CD14-positive monocyte (primary cell): Measurements from ENCODE around the gene GALNT17. TPM values are rescaled to one million over a fixed set of nuclear protein-coding genes. Genes with fewer than 3 reads are reported as not detected.

Source experiments
- DNase-seq, 3 donors: peaks; one replicate each; pipeline ENCODE4 v3.0.0-alpha.2; 2011 to 2022
- H2AFZ ChIP-seq: 2 replicates; pipeline ENCODE4 v1.6.0; 2012; ENCODE audit warnings: mild to moderate bottlenecking, low read depth, low read length, inconsistent platforms; ENCODE audit not compliant: insufficient read depth, poor library complexity, severe bottlenecking
- H3K27ac ChIP-seq, 2 donors: 1 replicate in 1 of 2; 2 replicates in 1 of 2; pipeline ENCODE4 v1.5.1; 2012 to 2013; ENCODE audit warnings: low read length in 2 of 2, control low read depth in 1 of 2, inconsistent platforms in 1 of 2, low read depth in 1 of 2, mild to moderate bottlenecking in 1 of 2
- H3K27me3 ChIP-seq, 2 donors: one replicate each; pipeline versions ENCODE4 v1.6.0 to v1.6.1; 2011 to 2013; ENCODE audit warnings: low read length in 2 of 2; ENCODE audit not compliant: control insufficient read depth in 2 of 2, insufficient read depth in 2 of 2
- H3K36me3 ChIP-seq, 2 donors: replicated peaks in 1 of 2; 1 replicate in 1 of 2; 2 replicates in 1 of 2; pipeline versions ENCODE4 v1.5.1 to v1.6.1; 2012 to 2013; ENCODE audit warnings: low read length in 2 of 2, control low read depth in 1 of 2, inconsistent platforms in 1 of 2, mild to moderate bottlenecking in 1 of 2; ENCODE audit not compliant: insufficient read depth in 2 of 2, control insufficient read depth in 1 of 2
- H3K4me1 ChIP-seq, 2 donors: 1 replicate in 1 of 2; 2 replicates in 1 of 2; pipeline versions ENCODE4 v1.5.1 to v1.6.1; 2012 to 2013; ENCODE audit warnings: low read length in 2 of 2, control low read depth in 1 of 2, inconsistent platforms in 1 of 2, mild to moderate bottlenecking in 1 of 2, moderate library complexity in 1 of 2; ENCODE audit not compliant: insufficient read depth in 2 of 2, control insufficient read depth in 1 of 2
- H3K4me2 ChIP-seq: replicated peaks from 2 replicates; pipeline ENCODE3; 2012; ENCODE audit warnings: low read length, moderate library complexity, mild to moderate bottlenecking; ENCODE audit not compliant: poor library complexity, severe bottlenecking; ENCODE audit errors: extremely low read depth
- H3K4me3 ChIP-seq, 3 experiments: fragments of 200-600 bp in 1 of 3; sonication (generic) in 1 of 3; replicated peaks in 1 of 3; 1 replicate in 2 of 3; 2 replicates in 1 of 3; pipeline ENCODE4 v1.5.1; 2011 to 2013; ENCODE audit warnings: low read length in 3 of 3, mild to moderate bottlenecking in 3 of 3, control low read depth in 2 of 3, low read depth in 2 of 3, inconsistent platforms in 1 of 3, moderate library complexity in 1 of 3
- H3K79me2 ChIP-seq: 2 replicates; pipeline ENCODE4 v1.6.0; 2012; ENCODE audit warnings: mild to moderate bottlenecking, control low read depth, inconsistent platforms, low read length, moderate library complexity; ENCODE audit not compliant: insufficient read depth
- H3K9ac ChIP-seq: 2 replicates; pipeline ENCODE4 v1.6.0; 2017; ENCODE audit warnings: low read length, mild to moderate bottlenecking; ENCODE audit not compliant: insufficient read depth, poor library complexity, severe bottlenecking
- H3K9me3 ChIP-seq, 2 donors: replicated peaks in 1 of 2; 1 replicate in 1 of 2; 2 replicates in 1 of 2; pipeline versions ENCODE4 v1.5.1 to v1.6.1; 2012 to 2013; ENCODE audit warnings: low read length in 2 of 2, control low read depth in 1 of 2; ENCODE audit not compliant: control insufficient read depth in 1 of 2, insufficient read depth in 1 of 2
- H4K20me1 ChIP-seq: 2 replicates; pipeline ENCODE4 v1.6.0; 2012; ENCODE audit warnings: mild to moderate bottlenecking, low read length, control low read depth, moderate library complexity; ENCODE audit not compliant: insufficient read depth
- H3K27ac Mint-ChIP-seq, 7 donors: one replicate each; pipeline ENCODE4 v1.8.0; 2020; ENCODE audit warnings: mild to moderate bottlenecking in 7 of 7, mixed read lengths in 7 of 7, moderate library complexity in 6 of 7, inconsistent platforms in 2 of 7
- H3K27me3 Mint-ChIP-seq, 3 donors: one replicate each; pipeline ENCODE4 v1.8.0; 2021 to 2022; ENCODE audit warnings: low read depth in 3 of 3, mild to moderate bottlenecking in 3 of 3, mixed read lengths in 3 of 3, moderate library complexity in 3 of 3, inconsistent platforms in 1 of 3
- H3K36me3 Mint-ChIP-seq, 2 donors: one replicate each; pipeline ENCODE4 v1.8.0; 2020; ENCODE audit warnings: mixed read lengths in 2 of 2, inconsistent platforms in 1 of 2, mild to moderate bottlenecking in 1 of 2
- H3K4me1 Mint-ChIP-seq: one replicate; pipeline ENCODE4 v1.8.0; 2020; ENCODE audit warnings: mild to moderate bottlenecking, mixed read lengths
- H3K4me3 Mint-ChIP-seq, 2 donors: one replicate each; pipeline ENCODE4 v1.8.0; 2020; ENCODE audit warnings: mild to moderate bottlenecking in 2 of 2, mixed read lengths in 2 of 2, moderate library complexity in 1 of 2
- H3K9me3 Mint-ChIP-seq, 7 donors: one replicate each; pipeline ENCODE4 v1.8.0; 2020 to 2022; ENCODE audit warnings: mixed read lengths in 7 of 7, mild to moderate bottlenecking in 6 of 7, moderate library complexity in 6 of 7, inconsistent platforms in 2 of 7
- CTCF ChIP-seq: fragments of 200-600 bp; IDR thresholded peaks from one replicate; pipeline ENCODE4 v1.8.0; 2022; ENCODE audit warnings: antibody characterized with exemption, mild to moderate bottlenecking
- WGBS: methylation state at CpG from one replicate; pipeline ENCODE4 v1.1.5; 2013; ENCODE audit warnings: missing lambda C conversion rate; ENCODE audit not compliant: insufficient coverage; 5-methylcytosine and 5-hydroxymethylcytosine counted together
- intact Hi-C, 2 donors: fragments of 100-400 bp; cut with micrococcal nuclease; formaldehyde crosslinking; loops; one replicate each; pipeline versions ENCODE4 v1.15.0 to v1.15.1; 2023
- polyA plus RNA-seq, 3 donors: library from polyadenylated mRNA; depleted of rRNA in 1 of 3; unstranded in 2 of 3; stranded (reverse) in 1 of 3; fragments of 300-500 nt in 2 of 3; fragments of >200 nt in 1 of 3; fragmentation: Illumina TruSeq in 2 of 3; gene quantifications; 1 replicate in 2 of 3; 2 replicates in 1 of 3; pipeline ENCODE4 v1.2.3, GENCODE V29; 2012 to 2021

GALNT17 gene
- polyA plus RNA-seq, 3 donors = not detected

- no peak overlapping the region for H3K4me3 Mint-ChIP-seq
- H3K9me3 Mint-ChIP-seq = peaks cover 8 to 21% (median 14%) of the 10 kb centered on the region in 7 donors
- H3K27me3 Mint-ChIP-seq = no peaks in the 10 kb centered on the region
- Histone ChIP-seq H3K4me2 (no peak overlapping the region), H3K36me3 (no peaks in the 10 kb centered on the region), H3K4me3 (no peak overlapping the region), H3K79me2 (no peaks in the 10 kb centered on the region), H3K27ac (no peak overlapping the region), H3K4me1 (no peaks in the 10 kb centered on the region), H2AFZ (no peak overlapping the region), H3K9ac (no peak overlapping the region), H4K20me1 (no peaks in the 10 kb centered on the region), H3K9me3 (peaks cover 0 to 10% of the 10 kb centered on the region in 2 donors), H3K27me3 (no peaks in the 10 kb centered on the region)
- intact Hi-C loops = no loop called here
- H3K27ac Mint-ChIP-seq = no peak overlapping the region
- H3K36me3 Mint-ChIP-seq = no peaks in the 10 kb centered on the region
- no peaks in the 10 kb centered on the region for H3K4me1 Mint-ChIP-seq
- WGBS = 100% methylated on average over 1 of the region's 9 CpGs
- no peak for DNase-seq
- no peak for TF ChIP-seq CTCF
Measured at GRCh38 chr7:71345117-71345884, 213.4 kb downstream of the GALNT17 start.

DNA sequence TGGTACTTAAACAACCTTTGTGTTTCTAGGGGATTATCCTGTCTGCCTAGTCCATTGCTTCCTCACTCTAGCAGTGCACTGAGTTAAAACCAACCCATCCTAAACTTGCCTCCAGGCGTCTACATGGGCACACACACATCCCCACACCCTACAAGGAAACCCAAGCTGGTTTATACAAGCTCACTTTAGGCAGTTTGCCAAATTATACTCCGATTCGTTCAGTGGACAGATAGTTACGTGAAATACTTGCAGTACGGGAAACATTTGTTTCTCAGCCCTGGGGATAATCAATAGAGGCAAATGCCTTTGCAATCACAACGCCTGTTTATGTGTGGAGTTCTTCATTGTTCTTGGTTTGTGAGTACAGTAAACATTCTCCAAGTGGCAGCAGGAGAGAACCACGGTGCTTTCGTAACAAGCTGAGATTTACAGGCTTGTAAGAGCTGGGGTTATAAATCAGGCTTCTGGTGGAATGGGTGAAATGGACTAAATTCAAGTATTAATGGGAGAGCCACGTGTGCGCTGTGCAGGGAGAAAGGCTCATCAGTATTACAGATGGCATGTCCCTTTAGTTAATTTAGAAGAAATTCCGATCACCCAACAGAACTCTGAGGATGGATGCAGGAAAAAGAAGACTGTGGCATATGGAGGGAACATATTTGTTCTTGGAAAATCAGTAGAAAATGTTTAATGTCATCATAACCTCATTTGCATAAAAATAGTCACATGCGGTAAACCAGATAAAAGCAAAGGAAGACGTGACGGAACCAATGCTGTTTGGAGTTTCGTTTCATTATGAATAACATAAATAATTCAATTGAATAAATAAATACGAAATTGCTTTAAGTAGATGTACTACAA, 217.1 kb downstream of the GALNT17 start:
- no peak overlapping the region for H3K4me3 ChIP-seq
- no peak overlapping the region for H3K9ac ChIP-seq
- no peak overlapping the region for H3K4me2 ChIP-seq
- Mint-ChIP-seq H3K27ac (no peak overlapping the region), H3K4me1 (no peaks in the 10 kb centered on the region), H3K9me3 (peaks cover 8 to 18% (median 12%) of the 10 kb centered on the region in 7 donors), H3K36me3 (no peaks in the 10 kb centered on the region), H3K27me3 (no peaks in the 10 kb centered on the region), H3K4me3 (no peak overlapping the region)
- H3K9me3 ChIP-seq = peaks cover 3 to 11% of the 10 kb centered on the region in 2 donors
- no peaks in the 10 kb centered on the region for H3K27me3 ChIP-seq
- no peak for DNase-seq
- no peak overlapping the region for H2AFZ ChIP-seq
- H3K79me2 ChIP-seq = no peaks in the 10 kb centered on the region
- no peak overlapping the region for H3K27ac ChIP-seq
- H4K20me1 ChIP-seq = no peaks in the 10 kb centered on the region
- intact Hi-C loops = no loop called here
- 69% methylated on average over 9 of the region's 16 CpGs for WGBS
- H3K36me3 ChIP-seq = no peaks in the 10 kb centered on the region
- no peaks in the 10 kb centered on the region for H3K4me1 ChIP-seq
- no peak for TF ChIP-seq CTCF
